Left lung (tissue), 14 donors: ENCODE data around the gene KLK15. TPM values are rescaled to one million over a fixed set of nuclear protein-coding genes. Genes with fewer than 3 reads are reported as not detected.

Source experiments
- ATAC-seq: fragments of 200-7000 bp; cut with Tn5 transposase; one replicate; pipeline ENCODE4 v1.9.1; 2020; ENCODE audit warnings: moderate library complexity
- DNase-seq, 4 donors: peaks; one replicate each; pipeline ENCODE4 v3.0.0-alpha.2; 2013 to 2020
- H3K27ac ChIP-seq, 2 donors: fragments of 200-600 bp; sonication (generic) in 1 of 2; one replicate each; pipeline versions ENCODE4 v1.5.0 to v1.8.0; 2020 to 2021
- H3K27me3 ChIP-seq, 2 donors: fragments of 200-600 bp; sonication (generic) in 1 of 2; one replicate each; pipeline versions ENCODE4 v1.5.0 to v1.8.0; 2020 to 2021
- H3K36me3 ChIP-seq, 2 donors: fragments of 200-600 bp; sonication (generic) in 1 of 2; one replicate each; pipeline versions ENCODE4 v1.5.0 to v1.8.0; 2020 to 2021
- H3K4me1 ChIP-seq, 2 donors: fragments of 200-600 bp; one replicate each; pipeline ENCODE4 v1.8.0; 2021
- H3K4me3 ChIP-seq, 2 donors: fragments of 200-600 bp; sonication (generic) in 1 of 2; one replicate each; pipeline versions ENCODE4 v1.5.0 to v1.8.0; 2020 to 2021; ENCODE audit warnings: mild to moderate bottlenecking in 1 of 2
- H3K9me3 ChIP-seq, 2 donors: fragments of 200-600 bp; sonication (generic) in 1 of 2; one replicate each; pipeline versions ENCODE4 v1.5.0 to v1.8.0; 2020 to 2021
- CTCF ChIP-seq, 2 donors: fragments of 200-600 bp; sonication (generic) in 1 of 2; IDR thresholded peaks; one replicate each; pipeline versions ENCODE4 v1.5.0 to v1.8.0; 2021; ENCODE audit warnings: antibody characterized with exemption in 2 of 2
- intact Hi-C, 2 donors: fragments of 100-400 bp; cut with DNase I; formaldehyde crosslinking; loops; one replicate each; pipeline versions ENCODE4 v1.11.2 to v1.14.2; 2022
- long read RNA-seq, 12 donors: library from polyadenylated mRNA in 2 of 12; unstranded in 2 of 12; transcript quantifications; one replicate each; pipeline ENCODE4 v2.0.0 and lab custom pipeline, GENCODE V29; 2019 to 2026
- polyA plus RNA-seq, 6 donors: library from polyadenylated mRNA; unstranded; fragments of 120-200 nt; gene quantifications; one replicate each; pipeline ENCODE4 v1.2.1, GENCODE V29; 2013; ENCODE audit not compliant: insufficient read length in 6 of 6
- total RNA-seq, 2 donors: library from RNA; stranded (reverse); fragmentation: NEBNext Ultra II Directional; extraction: Animal tissue kit (Norgen Biotek cat#: 25700); gene quantifications; one replicate each; pipeline ENCODE4 v1.2.1, GENCODE V29; 2021
- donor health status: DM: no; HTN: yes; CAD: no.
- donor health status: DM: no; HTN: no; CAD: no.

KLK15 gene
- not detected for total RNA-seq
- polyA plus RNA-seq: not detected
- long read RNA-seq, donor 1: 0 reads
- long read RNA-seq, donor 2: 0 reads
- long read RNA-seq, donor 3: 0 reads
- long read RNA-seq, donor 4: 0 reads
- long read RNA-seq, donor 5: 0 reads
- long read RNA-seq, donor 6: 0 reads
- long read RNA-seq, donor 7: 0 reads
- long read RNA-seq, donor 8: 0 reads
- long read RNA-seq, donor 9: 0 reads
- long read RNA-seq, donor 10: 0 reads
- long read RNA-seq, donor 11: 0 reads
- long read RNA-seq, donor 12: 0 reads

- Histone ChIP-seq H3K9me3 (no peaks in the 10 kb centered on the region), H3K27me3 (peaks cover 0 to 80% of the 10 kb centered on the region in 2 donors), H3K4me1 (peaks cover 0 to 11% of the 10 kb centered on the region in 2 donors), H3K36me3 (no peaks in the 10 kb centered on the region), H3K4me3 (no peak within 1 kb of the TSS), H3K27ac (no peak within 1 kb of the TSS)
- intact Hi-C loops: no loop called here
- ATAC-seq: no peak
- no peak for DNase-seq
- no peak for TF ChIP-seq CTCF (IDR thresholded peaks at IDR 0.05)
Observed at GRCh38 chr19:50833117-50833801, at the start of gene KLK15. KLK15 (minus strand) TSS chr19:50833574; CDS start chr19:50831492, 2,082 bp downstream.

- intact Hi-C loops: no loop called here
- ATAC-seq: no peak
Observed at GRCh38 chr19:50882188-50882587, 48.8 kb upstream of the KLK15 start.

GRCh38 chr19:50880241-50880640, 46.9 kb upstream of the KLK15 start:
- TF ChIP-seq CTCF (IDR thresholded peaks at IDR 0.05): no peak
- DNase-seq (no peak), ATAC-seq (no peak)
- Histone ChIP-seq H3K36me3 (no peaks in the 10 kb centered on the region), H3K4me3 (no peak overlapping the region), H3K27ac (no peak overlapping the region), H3K9me3 (no peaks in the 10 kb centered on the region), H3K27me3 (peaks cover 0 to 80% of the 10 kb centered on the region in 2 donors), H3K4me1 (no peaks in the 10 kb centered on the region)
- intact Hi-C loops: no loop called here

More at GRCh38 chr19:50882188-50882587, 48.8 kb upstream of the KLK15 start:
- H3K4me3 ChIP-seq: no peak overlapping the region
- H3K4me1 ChIP-seq: no peaks in the 10 kb centered on the region
- no peak overlapping the region for H3K27ac ChIP-seq
- no peaks in the 10 kb centered on the region for H3K36me3 ChIP-seq
- TF ChIP-seq CTCF (IDR thresholded peaks at IDR 0.05): no peak
- H3K9me3 ChIP-seq: no peaks in the 10 kb centered on the region
- DNase-seq: no peak
- H3K27me3 ChIP-seq: peaks cover 0 to 71% of the 10 kb centered on the region in 2 donors

- Histone ChIP-seq H3K36me3 (no peaks in the 10 kb centered on the region), H3K9me3 (no peaks in the 10 kb centered on the region), H3K4me3 (no peak overlapping the region), H3K27me3 (peaks cover 0 to 80% of the 10 kb centered on the region in 2 donors), H3K27ac (no peak overlapping the region), H3K4me1 (no peaks in the 10 kb centered on the region)
- no peak for ATAC-seq
- no peak for TF ChIP-seq CTCF (IDR thresholded peaks at IDR 0.05)
- DNase-seq: no peak
- intact Hi-C loops: no loop called here
Observed at GRCh38 chr19:50878851-50879250, 45.5 kb upstream of the KLK15 start.

GRCh38 chr19:50877338-50877737, 44.0 kb upstream of the KLK15 start:
- no peak overlapping the region for H3K27ac ChIP-seq
- H3K27me3 ChIP-seq: peaks cover 0 to 84% of the 10 kb centered on the region in 2 donors
- intact Hi-C loops: no loop called here
- no peaks in the 10 kb centered on the region for H3K36me3 ChIP-seq
- no peak overlapping the region for H3K4me3 ChIP-seq
- TF ChIP-seq CTCF (IDR thresholded peaks at IDR 0.05): no peak
- no peaks in the 10 kb centered on the region for H3K9me3 ChIP-seq
- DNase-seq (no peak), ATAC-seq (no peak)
- no peaks in the 10 kb centered on the region for H3K4me1 ChIP-seq
